ENCODE measurements around the gene ZFP36L1. TPM values are rescaled to one million over a fixed set of nuclear protein-coding genes. Genes with fewer than 3 reads are reported as not detected.

ZFP36L1 gene
- total and polyA plus RNA-seq, 7 experiments from 2014 or later, result 82.0 to 231 (median 160) TPM

DNA sequence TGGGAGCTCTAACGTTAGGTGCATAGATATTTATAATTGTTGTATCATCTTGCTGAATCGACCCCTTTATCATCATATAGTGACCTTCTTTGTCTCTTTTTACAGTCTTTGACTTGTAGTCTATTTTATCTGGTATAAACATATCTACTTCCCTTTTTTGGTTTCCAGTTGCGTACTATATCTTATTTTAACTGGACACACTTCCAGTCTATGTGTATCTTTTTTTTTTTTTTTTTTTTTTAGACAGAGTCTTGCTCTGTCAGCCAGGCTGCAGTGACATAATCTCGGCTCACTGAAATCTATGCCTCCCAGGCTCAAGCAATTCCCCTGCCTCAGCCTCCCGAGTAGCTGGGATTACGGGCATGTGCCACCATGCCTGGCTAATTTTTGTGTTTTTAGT is 41.9 kb upstream of the ZFP36L1 start:
- DNase-seq, result no peak
- ChIA-PET POLR2A (no interaction called here), CTCF (no interaction called here)
- intact Hi-C loops (cut with micrococcal nuclease), result no loop called here
- Histone ChIP-seq H3K36me3 (ENCODE audit: control insufficient read depth in 2 of 3, insufficient read depth in 3 of 3, low read length in 3 of 3) (no peaks in the 10 kb centered on the region), H3K4me1 (ENCODE audit: control insufficient read depth in 2 of 2, insufficient read depth in 2 of 2, low read length in 2 of 2) (no peaks in the 10 kb centered on the region), H3K4me3 (ENCODE audit: low read length) (no peak overlapping the region), H3K27ac (ENCODE audit: low read depth, low read length) (no peak overlapping the region), H3K27me3 (ENCODE audit: control insufficient read depth in 2 of 2, insufficient read depth in 2 of 2, low read length in 2 of 2) (no peaks in the 10 kb centered on the region), H3K9me3 (ENCODE audit: control insufficient read depth in 2 of 3, low read length in 3 of 3) (peaks cover 0 to 8% (median 0%) of the 10 kb centered on the region in 3 experiments)
- H3K36me3 Mint-ChIP-seq, result peaks cover 5 to 34% (median 30%) of the 10 kb centered on the region in 5 donors
- no peak for ATAC-seq
- H3K9me3 Mint-ChIP-seq, result peaks cover 3 to 52% (median 30%) of the 10 kb centered on the region in 11 donors
- peaks cover 0 to 10% (median 5%) of the 10 kb centered on the region in 7 donors for H3K4me1 Mint-ChIP-seq
- no peak overlapping the region for H3K27ac Mint-ChIP-seq
- H3K27me3 Mint-ChIP-seq, result peaks cover 0 to 27% (median 0%) of the 10 kb centered on the region in 5 donors
- no peak overlapping the region for H3K4me3 Mint-ChIP-seq

DNA sequence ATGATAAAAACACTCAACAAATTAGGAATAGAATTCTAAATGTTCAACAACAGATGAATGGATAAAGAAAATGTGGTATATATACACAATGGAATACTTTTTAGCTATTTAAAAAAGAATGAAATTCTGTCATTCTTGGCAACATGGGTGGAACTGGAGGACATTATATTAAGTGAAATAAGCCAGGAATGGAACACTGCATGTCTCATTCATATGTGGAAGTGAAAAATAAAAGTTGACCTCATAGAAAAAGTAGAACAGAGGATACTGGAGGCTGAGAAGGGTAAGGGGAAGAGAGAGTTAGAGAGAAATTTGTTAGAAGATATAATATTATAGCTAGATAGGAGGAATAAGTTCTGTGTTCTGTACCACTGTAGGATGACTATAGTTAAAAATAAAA is 35.8 kb upstream of the ZFP36L1 start:
- Mint-ChIP-seq H3K4me1 (peaks cover 0 to 11% (median 7%) of the 10 kb centered on the region in 7 donors), H3K36me3 (peaks cover 0 to 9% (median 4%) of the 10 kb centered on the region in 5 donors), H3K27ac (no peak overlapping the region), H3K27me3 (peaks cover 0 to 30% (median 0%) of the 10 kb centered on the region in 5 donors), H3K4me3 (no peak overlapping the region), H3K9me3 (peaks cover 0 to 21% (median 8%) of the 10 kb centered on the region in 11 donors)
- intact Hi-C loops (cut with micrococcal nuclease), result no loop called here
- Histone ChIP-seq H3K27ac (ENCODE audit: low read depth, low read length) (no peak overlapping the region), H3K4me3 (ENCODE audit: low read length) (no peak overlapping the region), H3K4me1 (ENCODE audit: control insufficient read depth in 2 of 2, insufficient read depth in 2 of 2, low read length in 2 of 2) (no peaks in the 10 kb centered on the region), H3K27me3 (ENCODE audit: control insufficient read depth in 2 of 2, insufficient read depth in 2 of 2, low read length in 2 of 2) (no peaks in the 10 kb centered on the region), H3K36me3 (ENCODE audit: control insufficient read depth in 2 of 3, insufficient read depth in 3 of 3, low read length in 3 of 3) (no peaks in the 10 kb centered on the region), H3K9me3 (ENCODE audit: control insufficient read depth in 2 of 3, low read length in 3 of 3) (no peaks in the 10 kb centered on the region)
- DNase-seq (no peak), ATAC-seq (no peak)
- POLR2A ChIA-PET, result interaction anchor here (0.6 to 1.2 kb wide), 3 partner anchors 9 to 859 kb away, joined by 3 to 4 read pairs (median 3); no protein-coding TSS in a partner anchor
- CTCF ChIA-PET, result interaction anchor here (1.5 to 1.7 kb wide), 3 partner anchors 10 to 894 kb away, joined by 3 to 6 read pairs (median 5); no protein-coding TSS in a partner anchor

DNA sequence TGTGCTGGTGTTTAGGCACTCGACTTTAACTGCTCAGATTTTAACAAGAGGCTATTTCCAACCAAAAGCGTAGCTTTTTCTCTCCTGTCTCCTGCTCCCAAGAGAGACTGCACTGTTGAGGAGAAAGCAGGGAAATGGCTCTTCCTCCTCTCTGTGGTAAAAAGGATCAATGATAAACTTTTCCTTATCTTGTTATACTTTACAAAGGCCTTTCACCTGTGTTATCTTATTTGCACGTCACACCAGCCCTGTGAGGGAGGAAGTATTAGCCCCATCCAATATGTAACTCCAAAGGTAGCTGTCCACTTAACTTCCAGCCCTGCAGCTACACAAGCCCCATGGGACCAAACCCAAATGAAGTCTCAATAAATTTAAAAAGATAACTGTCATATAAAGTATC is 32.9 kb upstream of the ZFP36L1 start:
- intact Hi-C loops (cut with micrococcal nuclease), result no loop called here
- peaks cover 0 to 28% (median 19%) of the 10 kb centered on the region in 7 donors for H3K4me1 Mint-ChIP-seq
- ChIA-PET CTCF (interaction anchor here (0.7 to 3.0 kb wide), 5 partner anchors 367 to 893 kb away, joined by 3 to 14 read pairs (median 3); no protein-coding TSS in a partner anchor), POLR2A (interaction anchor here (1.4 kb wide), 1 partner anchor 30 kb away, joined by 3 read pairs; no protein-coding TSS in a partner anchor)
- H3K27ac Mint-ChIP-seq, result no peak overlapping the region
- H3K36me3 ChIP-seq (ENCODE audit: control insufficient read depth in 2 of 3, insufficient read depth in 3 of 3, low read length in 3 of 3), result no peaks in the 10 kb centered on the region
- DNase-seq (no peak), ATAC-seq (no peak)
- peaks cover 0 to 14% (median 0%) of the 10 kb centered on the region in 5 donors for H3K27me3 Mint-ChIP-seq
- H3K4me3 ChIP-seq (ENCODE audit: low read length), result no peak overlapping the region
- H3K27ac ChIP-seq (ENCODE audit: low read depth, low read length), result no peak overlapping the region
- no peak overlapping the region for H3K4me3 Mint-ChIP-seq
- H3K36me3 Mint-ChIP-seq, result no peaks in the 10 kb centered on the region
- no peaks in the 10 kb centered on the region for H3K9me3 ChIP-seq (ENCODE audit: control insufficient read depth in 2 of 3, low read length in 3 of 3)
- peaks cover 5 to 17% of the 10 kb centered on the region in 2 donors for H3K4me1 ChIP-seq (ENCODE audit: control insufficient read depth in 2 of 2, insufficient read depth in 2 of 2, low read length in 2 of 2)
- no peaks in the 10 kb centered on the region for H3K27me3 ChIP-seq (ENCODE audit: control insufficient read depth in 2 of 2, insufficient read depth in 2 of 2, low read length in 2 of 2)
- no peaks in the 10 kb centered on the region for H3K9me3 Mint-ChIP-seq

DNA sequence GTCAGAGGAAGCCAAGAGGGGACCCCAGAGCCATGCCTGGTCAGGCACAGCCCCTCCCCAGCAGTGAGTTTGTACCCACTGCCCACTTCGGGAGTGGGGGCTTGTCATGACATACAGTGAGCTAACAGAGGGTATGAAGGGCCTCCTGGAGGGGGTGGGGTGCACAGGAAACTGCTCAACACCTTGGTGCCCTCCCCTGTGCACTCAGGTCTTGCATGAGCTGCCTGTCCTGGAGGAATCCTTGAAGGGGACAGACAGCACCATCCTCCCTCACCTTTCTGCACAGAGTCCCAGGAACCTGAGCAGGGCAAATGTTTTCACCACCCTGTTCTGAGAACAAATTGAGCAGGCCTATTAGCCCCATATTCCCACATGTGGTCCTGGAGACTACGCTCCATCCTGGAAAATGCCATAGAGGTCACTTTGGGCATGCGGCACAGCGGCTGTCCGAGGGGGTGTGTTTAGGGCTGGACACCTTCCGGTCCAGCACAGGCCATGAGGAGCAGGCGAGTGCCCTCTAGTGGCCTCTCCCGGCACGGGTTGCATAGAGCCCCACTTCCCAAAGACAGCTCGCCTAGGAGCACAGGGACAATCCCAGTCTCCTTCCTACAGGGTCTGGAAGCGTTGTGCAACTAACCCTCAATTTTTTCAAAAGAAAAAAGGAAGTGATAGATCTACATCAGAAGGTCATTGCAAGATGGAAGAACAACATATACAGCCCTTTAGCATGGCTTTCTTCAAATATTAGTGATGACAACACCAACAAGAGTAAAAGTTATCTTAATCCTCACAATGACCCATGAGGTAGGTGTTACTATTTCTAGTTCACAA is 31.9 kb upstream of the ZFP36L1 start:
- CTCF ChIA-PET, result interaction anchor here (0.6 to 3.0 kb wide), 9 partner anchors 89 to 892 kb away, joined by 3 to 14 read pairs (median 3); no protein-coding TSS in a partner anchor
- POLR2A ChIA-PET, result interaction anchor here (1.4 kb wide), 1 partner anchor 29 kb away, joined by 3 read pairs; no protein-coding TSS in a partner anchor
- Mint-ChIP-seq H3K4me1 (peaks cover 6 to 38% (median 29%) of the 10 kb centered on the region in 7 donors), H3K27ac (peak overlapping the region in 2 of 9 donors; percentile 22 to 68), H3K9me3 (no peaks in the 10 kb centered on the region), H3K27me3 (peaks cover 0 to 10% (median 0%) of the 10 kb centered on the region in 5 donors), H3K36me3 (no peaks in the 10 kb centered on the region), H3K4me3 (peak overlapping the region in 1 of 10 donors; percentile 16)
- Histone ChIP-seq H3K36me3 (ENCODE audit: control insufficient read depth in 2 of 3, insufficient read depth in 3 of 3, low read length in 3 of 3) (no peaks in the 10 kb centered on the region), H3K9me3 (ENCODE audit: control insufficient read depth in 2 of 3, low read length in 3 of 3) (no peaks in the 10 kb centered on the region), H3K27me3 (ENCODE audit: control insufficient read depth in 2 of 2, insufficient read depth in 2 of 2, low read length in 2 of 2) (no peaks in the 10 kb centered on the region), H3K4me1 (ENCODE audit: control insufficient read depth in 2 of 2, insufficient read depth in 2 of 2, low read length in 2 of 2) (peaks cover 15 to 27% of the 10 kb centered on the region in 2 donors), H3K4me3 (ENCODE audit: low read length) (no peak overlapping the region), H3K27ac (ENCODE audit: low read depth, low read length) (no peak overlapping the region)
- ATAC-seq (peak; percentile 70), DNase-seq (peak in 1 of 9 donors; percentile 61)
- intact Hi-C loops (cut with micrococcal nuclease), result loop anchor here in 1 of 2 donors (5.0 kb wide), 1 partner anchor 942 kb away; no protein-coding TSS in a partner anchor

DNA sequence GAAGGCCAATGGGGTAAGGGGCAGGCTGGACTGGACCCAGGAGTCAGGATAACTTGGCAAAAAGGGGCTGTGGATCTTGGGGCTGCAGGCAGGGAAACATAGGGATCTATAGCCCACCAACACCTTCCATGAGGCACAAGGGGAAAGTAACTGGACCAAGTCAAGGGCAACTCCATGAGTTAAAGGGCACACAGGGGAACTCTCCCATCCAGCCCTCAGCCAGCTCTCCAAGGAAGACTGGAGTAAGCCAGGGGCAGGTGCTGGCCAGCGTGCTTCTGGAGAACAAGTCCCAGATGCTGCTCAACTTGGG is 31.3 kb upstream of the ZFP36L1 start:
- Histone ChIP-seq H3K4me3 (ENCODE audit: low read length) (no peak overlapping the region), H3K27ac (ENCODE audit: low read depth, low read length) (no peak overlapping the region), H3K36me3 (ENCODE audit: control insufficient read depth in 2 of 3, insufficient read depth in 3 of 3, low read length in 3 of 3) (no peaks in the 10 kb centered on the region), H3K9me3 (ENCODE audit: control insufficient read depth in 2 of 3, low read length in 3 of 3) (no peaks in the 10 kb centered on the region), H3K27me3 (ENCODE audit: control insufficient read depth in 2 of 2, insufficient read depth in 2 of 2, low read length in 2 of 2) (no peaks in the 10 kb centered on the region), H3K4me1 (ENCODE audit: control insufficient read depth in 2 of 2, insufficient read depth in 2 of 2, low read length in 2 of 2) (peaks cover 21 to 28% of the 10 kb centered on the region in 2 donors)
- Mint-ChIP-seq H3K9me3 (no peaks in the 10 kb centered on the region), H3K4me1 (peaks cover 6 to 44% (median 35%) of the 10 kb centered on the region in 7 donors), H3K4me3 (peak overlapping the region in 1 of 10 donors; percentile 16), H3K36me3 (no peaks in the 10 kb centered on the region), H3K27me3 (peaks cover 0 to 10% (median 0%) of the 10 kb centered on the region in 5 donors), H3K27ac (peak overlapping the region in 1 of 9 donors; percentile 22)
- ChIA-PET POLR2A (no interaction called here), CTCF (interaction anchor here (0.6 to 3.0 kb wide), 4 partner anchors 27 to 890 kb away, joined by 3 to 14 read pairs (median 4); no protein-coding TSS in a partner anchor)
- no peak for ATAC-seq
- no peak for DNase-seq
- intact Hi-C loops (cut with micrococcal nuclease), result loop anchor here in 1 of 2 donors (5.0 kb wide), 1 partner anchor 942 kb away; no protein-coding TSS in a partner anchor

DNA sequence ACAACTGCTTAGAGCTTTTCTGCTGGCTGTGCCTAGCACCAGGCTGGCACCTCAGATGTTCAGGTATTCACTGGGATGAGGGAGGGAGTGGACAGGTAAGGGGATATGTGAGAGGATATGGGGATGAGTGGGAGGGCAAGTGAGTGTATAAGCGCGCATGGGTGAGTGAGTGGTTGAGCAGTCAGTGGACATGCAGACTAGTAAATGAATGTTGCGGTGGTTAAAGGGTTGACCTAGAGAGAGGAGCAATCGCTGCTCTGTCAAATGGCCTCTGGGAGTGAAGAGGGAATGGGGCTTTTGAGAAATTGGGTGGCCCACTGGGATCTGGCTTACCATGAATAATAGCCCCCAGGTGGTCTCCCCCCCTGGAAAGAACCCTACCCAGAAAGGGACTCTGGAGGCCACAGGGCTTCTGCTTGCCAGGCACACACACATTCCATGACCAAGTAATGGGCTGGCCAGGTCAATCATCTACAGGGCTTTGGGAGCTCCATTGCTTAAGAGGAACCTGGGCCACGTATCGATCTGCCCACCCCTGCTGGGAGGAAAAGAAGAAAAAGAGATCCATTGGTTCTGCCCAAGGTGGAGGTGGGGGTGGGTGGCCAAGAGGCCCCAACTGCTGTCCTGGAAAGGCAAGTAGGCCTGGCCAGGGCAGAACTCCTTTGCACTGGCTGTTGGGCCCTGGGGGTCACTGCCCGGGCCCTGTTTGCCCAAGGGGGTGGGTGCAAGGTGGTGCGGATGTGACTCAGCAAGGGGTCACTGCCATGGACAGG is 30.8 kb upstream of the ZFP36L1 start:
- H3K4me1 ChIP-seq (ENCODE audit: control insufficient read depth in 2 of 2, insufficient read depth in 2 of 2, low read length in 2 of 2), result peaks cover 22 to 28% of the 10 kb centered on the region in 2 donors
- Mint-ChIP-seq H3K9me3 (no peaks in the 10 kb centered on the region), H3K4me1 (peaks cover 6 to 47% (median 40%) of the 10 kb centered on the region in 7 donors), H3K4me3 (no peak overlapping the region), H3K27me3 (peaks cover 0 to 8% (median 0%) of the 10 kb centered on the region in 5 donors), H3K36me3 (no peaks in the 10 kb centered on the region), H3K27ac (peak overlapping the region in 6 of 9 donors; percentile 5 to 85 (median 38))
- CTCF ChIA-PET, result interaction anchor here (0.6 to 3.5 kb wide), 6 partner anchors 9 to 890 kb away, joined by 3 to 28 read pairs (median 4); no protein-coding TSS in a partner anchor
- H3K27ac ChIP-seq (ENCODE audit: low read depth, low read length), result no peak overlapping the region
- no peaks in the 10 kb centered on the region for H3K9me3 ChIP-seq (ENCODE audit: control insufficient read depth in 2 of 3, low read length in 3 of 3)
- H3K36me3 ChIP-seq (ENCODE audit: control insufficient read depth in 2 of 3, insufficient read depth in 3 of 3, low read length in 3 of 3), result no peaks in the 10 kb centered on the region
- intact Hi-C loops (cut with micrococcal nuclease), result loop anchor here in 1 of 2 donors (5.0 kb wide), 1 partner anchor 941 kb away; no protein-coding TSS in a partner anchor
- H3K4me3 ChIP-seq (ENCODE audit: low read length), result no peak overlapping the region
- H3K27me3 ChIP-seq (ENCODE audit: control insufficient read depth in 2 of 2, insufficient read depth in 2 of 2, low read length in 2 of 2), result no peaks in the 10 kb centered on the region
- POLR2A ChIA-PET, result interaction anchor here (23.4 kb wide), 1 partner anchor 35 kb away, joined by 1273 read pairs; the partner anchor contains the start of gene ZFP36L1
- no peak for DNase-seq
- no peak for ATAC-seq
